Bone marrow (tissue), 2 donors: Measurements from ENCODE around the gene PARP6.
"Not testable (repeated sequence)": the region's sequence is repeated elsewhere in the genome, so short reads cannot be mapped to it uniquely, and the experiment has no call there.

Experiments used
- DNase-seq, 2 donors: peaks; one replicate each; lab custom pipeline; 2025; lab: John Stamatoyannopoulos, UW

Gene PARP6

DNA sequence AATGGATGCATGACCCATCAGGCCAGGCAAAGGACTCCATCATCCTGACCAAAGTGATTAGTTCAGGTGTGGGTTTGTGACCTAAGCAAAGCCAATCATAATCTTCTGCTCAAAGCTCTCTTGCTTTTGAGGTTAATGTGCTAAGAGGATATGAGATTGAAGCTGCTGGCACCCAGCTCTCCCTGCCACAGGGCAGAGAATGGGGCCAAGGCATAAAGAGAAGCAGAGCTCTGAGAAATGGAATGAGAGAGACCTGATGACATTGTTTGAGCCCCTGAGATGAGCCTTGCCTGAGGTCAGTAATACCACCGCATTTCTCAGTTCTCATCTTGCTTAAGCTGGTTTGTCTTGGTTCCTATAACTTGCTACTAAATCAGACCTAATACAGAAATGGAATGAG, 6.4 kb upstream of the PARP6 start:
- DNase-seq, result no peak

DNA sequence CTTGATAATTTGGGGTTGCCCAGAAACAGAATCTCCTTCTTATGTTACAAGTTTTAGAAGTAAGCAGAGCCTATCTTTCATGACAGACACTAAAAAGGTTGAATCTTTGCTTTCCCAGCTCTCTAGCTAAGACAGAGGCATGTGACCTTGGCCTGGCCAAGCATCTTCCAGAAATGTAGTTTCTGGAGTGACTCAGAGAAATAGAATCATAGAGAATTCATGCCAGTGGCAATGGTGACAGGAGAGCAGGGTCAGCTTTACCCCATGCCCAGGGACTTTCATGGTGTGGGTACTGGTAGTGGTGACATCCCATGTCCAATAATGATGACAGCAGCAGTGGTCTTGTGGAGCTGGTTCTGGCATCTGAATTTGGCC, 4.0 kb upstream of the PARP6 start:
- no peak for DNase-seq

GRCh38 chr15:72275635-72276325, 3.4 kb upstream of the PARP6 start:
- not testable (repeated sequence) for DNase-seq

GRCh38 chr15:72272997-72273352, 621 bp upstream of the PARP6 start:
- no peak for DNase-seq

DNA sequence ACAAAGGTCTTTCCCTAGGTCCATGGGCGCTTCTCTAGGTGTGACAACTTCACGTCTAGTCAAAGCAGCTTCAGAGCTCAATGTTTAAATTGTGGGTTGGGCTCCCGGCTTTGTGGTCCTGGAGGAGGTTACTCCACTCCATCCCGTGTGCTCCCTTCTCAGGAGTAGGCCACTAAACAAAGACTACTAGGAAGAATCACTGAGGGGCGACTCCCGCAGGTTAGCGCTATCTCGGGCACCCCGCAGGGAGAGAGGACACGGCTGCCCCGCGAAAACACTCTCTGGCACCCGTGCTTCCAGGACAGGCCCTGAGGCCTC, 500 bp downstream of the PARP6 start:
- DNase-seq, result no peak

GRCh38 chr15:72271221-72271620, 1.1 kb downstream of the PARP6 start:
- no peak for DNase-seq

DNA sequence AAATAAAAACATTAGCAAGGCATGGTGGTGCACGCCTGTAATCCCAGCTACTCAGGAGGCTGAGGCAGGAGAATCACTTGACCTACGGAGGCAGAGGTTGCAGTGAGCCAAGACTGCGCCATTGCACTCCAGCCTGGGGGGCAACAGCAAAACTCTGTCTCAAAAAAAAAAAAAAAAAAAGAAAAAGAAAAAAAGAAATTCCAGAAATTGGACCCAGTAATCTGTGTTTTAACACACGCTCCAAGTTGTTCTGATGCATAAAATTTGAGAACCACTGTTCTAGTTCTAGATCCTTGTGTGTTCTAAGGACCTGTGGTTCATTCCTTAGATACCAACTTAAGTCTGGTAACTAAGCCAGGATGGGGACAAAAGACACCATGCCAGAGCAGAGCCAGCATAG, 2.6 kb downstream of the PARP6 start:
- DNase-seq, result no peak

GRCh38 chr15:72265031-72265430, 7.3 kb downstream of the PARP6 start:
- no peak for DNase-seq

DNA sequence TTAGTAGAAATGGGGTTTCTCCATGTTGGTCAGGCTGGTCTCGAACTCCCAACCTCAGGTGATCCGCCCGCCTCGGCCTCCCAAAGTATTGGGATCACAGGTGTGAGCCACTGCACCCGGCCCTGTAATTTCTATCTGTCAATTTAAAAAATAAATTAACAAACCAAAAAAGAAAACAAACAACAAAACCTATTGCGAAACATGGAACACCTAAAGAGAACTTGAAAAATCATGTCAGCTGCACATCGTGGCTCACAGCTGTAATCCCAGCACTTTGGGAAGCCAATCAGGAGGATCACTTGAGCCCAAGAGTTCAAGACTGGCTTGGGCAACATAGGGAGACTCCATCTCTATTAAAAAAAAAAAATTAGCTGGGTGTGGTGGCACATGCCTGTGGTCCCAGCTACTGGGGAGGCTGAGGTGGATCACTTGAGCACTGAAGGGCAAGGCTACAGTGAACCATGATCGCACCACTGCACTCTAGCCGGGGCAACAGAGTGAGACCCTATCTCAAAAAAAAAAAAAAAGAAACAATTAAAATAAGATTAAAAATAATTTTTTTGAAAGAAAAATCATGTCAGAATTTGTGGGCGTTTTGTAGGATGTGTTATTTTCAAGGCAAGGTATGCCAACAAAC, 19.6 kb downstream of the PARP6 start:
- no peak for DNase-seq

GRCh38 chr15:72249142-72249810, 23.1 kb downstream of the PARP6 start:
- no peak for DNase-seq

DNA sequence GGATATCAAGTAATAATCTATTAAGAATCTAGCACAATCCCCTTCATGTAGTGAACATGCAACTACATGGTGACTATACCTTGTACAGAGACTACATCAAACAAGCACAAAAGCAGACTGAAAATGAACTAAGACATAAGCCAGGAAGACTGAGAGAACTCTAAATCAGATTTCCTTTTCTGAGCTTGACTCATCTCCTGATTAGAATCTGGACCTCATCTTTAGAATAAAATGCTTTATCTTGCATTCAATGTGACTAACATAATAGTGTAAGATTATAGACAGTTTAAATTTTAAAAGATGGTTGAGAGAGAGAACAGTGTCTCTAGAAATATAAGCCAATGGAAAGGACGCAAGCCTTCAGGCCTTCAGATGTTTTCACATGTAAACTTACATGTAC, 23.8 kb downstream of the PARP6 start:
- DNase-seq, result no peak

DNA sequence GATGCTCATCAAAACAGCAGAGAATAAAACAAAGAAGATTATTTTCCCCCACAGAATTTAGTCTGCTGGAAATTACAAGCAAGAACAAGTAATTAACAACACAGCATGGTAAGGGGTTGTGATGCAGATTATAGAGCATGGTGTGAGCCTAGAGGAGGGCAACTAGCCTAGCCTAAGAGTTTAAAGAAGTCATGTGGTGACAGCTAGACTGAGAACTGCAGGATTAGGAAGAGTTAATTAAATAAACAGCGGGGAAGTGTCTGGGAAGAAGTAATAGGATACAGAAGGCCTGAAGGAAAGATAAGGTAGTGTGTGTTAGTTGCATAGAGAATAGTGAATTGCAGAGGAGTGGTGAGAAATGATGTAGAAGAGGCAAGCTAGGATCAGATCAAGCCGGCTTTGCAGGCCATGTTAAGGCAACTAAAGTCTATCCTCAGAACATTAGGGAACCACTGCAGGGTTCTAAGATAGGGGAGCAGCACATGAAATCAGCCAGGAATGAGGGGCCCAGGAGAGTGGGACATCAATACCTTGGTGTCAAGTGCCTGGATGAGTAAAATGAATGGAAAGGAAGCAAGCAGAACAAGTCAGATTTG, 29.5 kb downstream of the PARP6 start:
- no peak for DNase-seq

GRCh38 chr15:72239652-72240051, 32.7 kb downstream of the PARP6 start:
- DNase-seq, result no peak

DNA sequence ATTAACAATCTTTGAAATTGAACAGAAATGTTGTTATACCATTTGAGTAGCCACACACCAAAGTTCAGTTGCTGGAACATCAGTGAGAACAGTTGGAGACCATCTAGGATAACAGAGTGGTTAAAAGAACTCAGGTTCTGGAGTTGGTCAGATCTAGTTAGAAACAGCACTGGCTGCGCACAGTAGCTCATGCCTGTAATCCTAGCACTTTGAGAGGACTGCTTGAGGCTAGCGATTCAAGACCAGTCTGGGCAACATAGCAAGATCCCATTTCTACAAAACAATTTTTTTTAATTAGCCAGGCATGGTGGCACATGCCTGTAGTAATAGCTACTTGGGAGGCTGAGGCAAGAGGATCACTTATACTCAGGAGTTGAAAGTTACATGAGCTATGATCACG, 33.8 kb downstream of the PARP6 start:
- no peak for DNase-seq

- DNase-seq, result no peak
These were observed 34.5 kb downstream of the PARP6 start for GRCh38 chr15:72237853-72238224.

- DNase-seq, result peak; percentile 38 to 96
These were observed 35.1 kb downstream of the PARP6 start for GRCh38 chr15:72237029-72237852.

- DNase-seq, result no peak
These were observed 35.9 kb downstream of the PARP6 start for GRCh38 chr15:72236381-72237003.

DNA sequence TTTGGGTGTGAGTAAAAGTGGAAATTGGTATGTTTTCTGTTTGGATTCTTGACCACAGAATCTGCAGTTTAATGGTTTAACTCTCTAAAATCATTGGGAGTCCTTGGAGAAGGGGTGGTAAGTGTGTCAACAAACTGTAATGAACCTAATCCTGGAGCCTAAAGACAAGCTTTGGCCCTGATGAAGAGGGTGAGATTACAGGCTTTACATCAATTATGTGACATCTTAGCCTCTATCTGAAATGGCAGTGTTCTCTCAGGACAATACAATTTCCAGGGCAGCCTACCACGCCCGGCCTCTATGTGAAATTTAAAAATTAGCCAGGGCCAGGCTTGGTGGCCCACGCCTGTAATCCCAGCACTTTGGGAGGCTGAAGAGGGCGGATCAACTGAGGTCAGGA, 37.1 kb downstream of the PARP6 start:
- DNase-seq, result no peak

- DNase-seq, result no peak
These were observed 38.6 kb downstream of the PARP6 start for GRCh38 chr15:72233769-72234168.

- peak in 1 of 2 donors; percentile 42 for DNase-seq
These were observed 40.4 kb downstream of the PARP6 start for GRCh38 chr15:72231833-72232478.

GRCh38 chr15:72231066-72231832, 41.1 kb downstream of the PARP6 start, which contains the start of gene PKM:
Gene PKM (minus strand): TSS chr15:72231190. CDS start chr15:72219097, 12,093 bp downstream.
- peak in 1 of 2 donors; percentile 83 for DNase-seq
